DND-41 (cell line): Measurements from ENCODE around the gene MIEF1.

ENCODE experiments used
- ATAC-seq: fragments of 200-7000 bp; cut with Tn5 transposase; 3 replicates; pipeline ENCODE4 v1.9.1; 2021; ENCODE audit warnings: low read depth; ENCODE audit not compliant: insufficient read depth
- DNase-seq: peaks from one replicate; pipeline ENCODE4 v3.0.0-alpha.2; 2020
- H2AFZ ChIP-seq: 2 replicates; pipeline ENCODE4 v1.6.0; 2012; ENCODE audit warnings: low read depth, low read length
- H3K27ac ChIP-seq: 2 replicates; pipeline ENCODE4 v1.5.1; 2012; ENCODE audit warnings: low read length, inconsistent platforms
- H3K27me3 ChIP-seq: fragments of 200-600 bp; sonication (generic); 2 replicates; pipeline ENCODE4 v1.6.0; 2012; ENCODE audit warnings: low read length, mild to moderate bottlenecking, inconsistent platforms; ENCODE audit not compliant: insufficient read depth, poor library complexity
- H3K36me3 ChIP-seq: 2 replicates; pipeline ENCODE4 v1.5.1; 2012; ENCODE audit warnings: low read length, inconsistent platforms; ENCODE audit not compliant: insufficient read depth
- H3K4me1 ChIP-seq: 2 replicates; pipeline ENCODE4 v1.5.1; 2012; ENCODE audit warnings: mild to moderate bottlenecking, low read length; ENCODE audit not compliant: insufficient read depth
- H3K4me2 ChIP-seq: 2 replicates; pipeline ENCODE4 v1.6.0; 2012; ENCODE audit warnings: mild to moderate bottlenecking, moderate library complexity, low read length, inconsistent platforms; ENCODE audit not compliant: insufficient read depth
- H3K4me3 ChIP-seq, 2 experiments: fragments of 200-600 bp in 1 of 2; shearing (Covaris generic) in 1 of 2; 2 replicates each; pipeline ENCODE4 v1.5.1; 2012 to 2016; ENCODE audit warnings: inconsistent platforms in 2 of 2, low read length in 2 of 2, mild to moderate bottlenecking in 2 of 2, low read depth in 1 of 2, moderate library complexity in 1 of 2
- H3K79me2 ChIP-seq: 2 replicates; pipeline ENCODE4 v1.6.0; 2012; ENCODE audit warnings: low read length, inconsistent platforms; ENCODE audit not compliant: insufficient read depth
- H3K9ac ChIP-seq: 2 replicates; pipeline ENCODE4 v1.6.0; 2012; ENCODE audit warnings: low read depth, mild to moderate bottlenecking, inconsistent platforms, low read length, moderate library complexity
- H3K9me3 ChIP-seq: 2 replicates; pipeline ENCODE4 v1.5.1; 2012; ENCODE audit warnings: low read length, moderate library complexity, mild to moderate bottlenecking, inconsistent platforms; ENCODE audit not compliant: insufficient read depth, severe bottlenecking
- H4K20me1 ChIP-seq: 2 replicates; pipeline ENCODE4 v1.6.0; 2012; ENCODE audit warnings: low read length; ENCODE audit not compliant: insufficient read depth
- CTCF ChIP-seq: IDR thresholded peaks from 2 replicates; pipeline ENCODE4 v1.5.1; 2012; ENCODE audit warnings: borderline replicate concordance, low read length, moderate library complexity, mild to moderate bottlenecking; ENCODE audit not compliant: poor library complexity, severe bottlenecking; ENCODE audit errors: extremely low read depth
- EZH2 ChIP-seq: IDR thresholded peaks from 3 replicates; pipeline ENCODE4 v1.6.1; 2012; ENCODE audit warnings: borderline replicate concordance, low read depth, mild to moderate bottlenecking, moderate library complexity, low read length, inconsistent platforms; ENCODE audit not compliant: severe bottlenecking

MIEF1 gene

DNA sequence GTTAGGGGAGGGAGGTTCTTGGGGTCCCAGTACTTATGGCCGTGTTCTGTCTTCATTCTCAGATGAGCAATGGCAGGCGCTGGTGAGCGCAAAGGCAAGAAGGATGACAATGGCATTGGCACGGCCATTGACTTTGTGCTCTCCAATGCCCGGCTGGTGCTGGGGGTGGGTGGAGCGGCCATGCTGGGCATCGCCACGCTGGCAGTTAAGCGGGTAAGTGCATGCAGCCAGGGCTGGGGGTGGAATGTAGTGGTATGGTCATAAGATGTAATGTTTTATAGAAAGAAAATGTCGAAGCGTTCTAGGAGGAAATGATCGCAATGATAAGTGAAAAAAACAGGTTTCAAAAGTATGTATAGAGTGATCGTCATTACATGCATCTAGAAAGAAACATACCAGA lies 9.1 kb downstream of the MIEF1 start:
- DNase-seq, result no peak
- H3K27ac ChIP-seq, result no peak overlapping the region
- ATAC-seq, result no peak
- H2AFZ ChIP-seq, result no peak overlapping the region
- no peaks in the 10 kb centered on the region for H3K9me3 ChIP-seq
- H3K27me3 ChIP-seq, result no peaks in the 10 kb centered on the region
- no peak for TF ChIP-seq EZH2
- TF ChIP-seq CTCF, result no peak
- no peak overlapping the region for H3K4me2 ChIP-seq
- H3K36me3 ChIP-seq, result peaks cover 94% of the 10 kb centered on the region
- peaks cover 74% of the 10 kb centered on the region for H3K79me2 ChIP-seq
- no peak overlapping the region for H3K9ac ChIP-seq
- H3K4me3 ChIP-seq, result no peak overlapping the region
- H4K20me1 ChIP-seq, result peaks cover 55% of the 10 kb centered on the region
- H3K4me1 ChIP-seq, result no peaks in the 10 kb centered on the region; the same call in 1 of the 2 replicates

GRCh38 chr22:39512026-39512425 lies 9.9 kb downstream of the MIEF1 start:
- no peak overlapping the region for H2AFZ ChIP-seq
- no peaks in the 10 kb centered on the region; the same call in 1 of the 2 replicates for H3K4me1 ChIP-seq
- ATAC-seq (no peak), DNase-seq (no peak)
- H3K27ac ChIP-seq, result no peak overlapping the region
- no peak overlapping the region for H3K4me3 ChIP-seq
- H3K79me2 ChIP-seq, result peaks cover 66% of the 10 kb centered on the region
- H4K20me1 ChIP-seq, result peaks cover 55% of the 10 kb centered on the region
- TF ChIP-seq CTCF, result no peak
- no peak for TF ChIP-seq EZH2
- H3K27me3 ChIP-seq, result no peaks in the 10 kb centered on the region
- H3K9me3 ChIP-seq, result no peaks in the 10 kb centered on the region
- no peak overlapping the region for H3K4me2 ChIP-seq
- H3K36me3 ChIP-seq, result peaks cover 92% of the 10 kb centered on the region
- H3K9ac ChIP-seq, result no peak overlapping the region

- Histone ChIP-seq H3K36me3 (peaks cover 86% of the 10 kb centered on the region), H3K4me2 (no peak overlapping the region), H3K4me3 (no peak overlapping the region), H3K79me2 (peaks cover 64% of the 10 kb centered on the region), H4K20me1 (peaks cover 45% of the 10 kb centered on the region), H3K27ac (no peak overlapping the region), H2AFZ (no peak overlapping the region), H3K9me3 (no peaks in the 10 kb centered on the region), H3K4me1 (peaks cover 15% of the 10 kb centered on the region), H3K9ac (no peak overlapping the region), H3K27me3 (no peaks in the 10 kb centered on the region)
- DNase-seq (no peak), ATAC-seq (no peak)
- no peak for TF ChIP-seq CTCF
These were observed 11.7 kb downstream of the MIEF1 start for GRCh38 chr22:39513791-39514190.

DNA sequence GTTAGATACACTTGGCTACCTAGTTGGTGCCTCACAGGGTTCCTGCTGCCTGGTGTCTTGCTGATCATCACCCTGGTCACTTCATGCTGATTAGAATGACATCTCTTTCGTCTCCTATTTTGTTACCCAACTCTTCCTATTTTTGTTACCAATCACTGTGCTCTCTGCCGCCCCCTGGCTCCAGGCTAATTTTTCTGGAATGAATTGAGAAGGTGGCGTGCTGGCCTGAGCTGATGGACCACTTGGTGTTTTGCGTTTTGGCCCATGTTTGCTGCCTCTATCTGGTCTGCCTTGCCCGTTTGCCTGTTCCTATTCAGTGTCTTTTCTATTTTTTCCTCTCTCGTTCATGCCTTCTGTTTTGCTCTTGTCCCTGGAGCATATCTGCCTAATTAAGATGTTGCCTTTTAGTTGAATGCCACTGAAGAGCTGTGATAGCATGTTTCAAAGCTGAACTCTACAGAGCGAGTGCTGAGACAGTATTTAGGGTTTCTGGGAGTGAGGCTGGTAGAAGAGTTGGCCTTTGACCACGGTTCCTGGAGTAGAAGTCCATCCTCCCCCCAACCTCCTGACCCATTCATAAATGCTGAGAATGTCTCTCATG lies 12.4 kb downstream of the MIEF1 start:
- ATAC-seq, result no peak; the same call in 2 of the 3 replicates
- Histone ChIP-seq H2AFZ (no peak overlapping the region), H3K27ac (no peak overlapping the region), H4K20me1 (peaks cover 40% of the 10 kb centered on the region), H3K9ac (no peak overlapping the region), H3K4me2 (no peak overlapping the region), H3K36me3 (peaks cover 80% of the 10 kb centered on the region), H3K9me3 (no peaks in the 10 kb centered on the region), H3K4me1 (peaks cover 20% of the 10 kb centered on the region), H3K27me3 (no peaks in the 10 kb centered on the region), H3K79me2 (peaks cover 64% of the 10 kb centered on the region), H3K4me3 (no peak overlapping the region)
- DNase-seq, result peak; percentile 55
- TF ChIP-seq CTCF (peak; percentile 74), EZH2 (no peak)
